DND-41 (cell line): ENCODE data around the gene AUTS2.
A peak's percentile ranks its signal among the peaks of the same experiment; 100 is the strongest.

ENCODE experiments used
- ATAC-seq: fragments of 200-7000 bp; cut with Tn5 transposase; 3 replicates; pipeline ENCODE4 v1.9.1; 2021; ENCODE audit warnings: low read depth; ENCODE audit not compliant: insufficient read depth
- DNase-seq: peaks from one replicate; pipeline ENCODE4 v3.0.0-alpha.2; 2020
- H2AFZ ChIP-seq: 2 replicates; pipeline ENCODE4 v1.6.0; 2012; ENCODE audit warnings: low read depth, low read length
- H3K27ac ChIP-seq: 2 replicates; pipeline ENCODE4 v1.5.1; 2012; ENCODE audit warnings: low read length, inconsistent platforms
- H3K27me3 ChIP-seq: fragments of 200-600 bp; sonication (generic); 2 replicates; pipeline ENCODE4 v1.6.0; 2012; ENCODE audit warnings: low read length, mild to moderate bottlenecking, inconsistent platforms; ENCODE audit not compliant: insufficient read depth, poor library complexity
- H3K36me3 ChIP-seq: 2 replicates; pipeline ENCODE4 v1.5.1; 2012; ENCODE audit warnings: low read length, inconsistent platforms; ENCODE audit not compliant: insufficient read depth
- H3K4me1 ChIP-seq: 2 replicates; pipeline ENCODE4 v1.5.1; 2012; ENCODE audit warnings: mild to moderate bottlenecking, low read length; ENCODE audit not compliant: insufficient read depth
- H3K4me2 ChIP-seq: 2 replicates; pipeline ENCODE4 v1.6.0; 2012; ENCODE audit warnings: mild to moderate bottlenecking, moderate library complexity, low read length, inconsistent platforms; ENCODE audit not compliant: insufficient read depth
- H3K4me3 ChIP-seq, 2 experiments: fragments of 200-600 bp in 1 of 2; shearing (Covaris generic) in 1 of 2; 2 replicates each; pipeline ENCODE4 v1.5.1; 2012 to 2016; ENCODE audit warnings: inconsistent platforms in 2 of 2, low read length in 2 of 2, mild to moderate bottlenecking in 2 of 2, low read depth in 1 of 2, moderate library complexity in 1 of 2
- H3K79me2 ChIP-seq: 2 replicates; pipeline ENCODE4 v1.6.0; 2012; ENCODE audit warnings: low read length, inconsistent platforms; ENCODE audit not compliant: insufficient read depth
- H3K9ac ChIP-seq: 2 replicates; pipeline ENCODE4 v1.6.0; 2012; ENCODE audit warnings: low read depth, mild to moderate bottlenecking, inconsistent platforms, low read length, moderate library complexity
- H3K9me3 ChIP-seq: 2 replicates; pipeline ENCODE4 v1.5.1; 2012; ENCODE audit warnings: low read length, moderate library complexity, mild to moderate bottlenecking, inconsistent platforms; ENCODE audit not compliant: insufficient read depth, severe bottlenecking
- H4K20me1 ChIP-seq: 2 replicates; pipeline ENCODE4 v1.6.0; 2012; ENCODE audit warnings: low read length; ENCODE audit not compliant: insufficient read depth
- EZH2 ChIP-seq: IDR thresholded peaks from 3 replicates; pipeline ENCODE4 v1.6.1; 2012; ENCODE audit warnings: borderline replicate concordance, low read depth, mild to moderate bottlenecking, moderate library complexity, low read length, inconsistent platforms; ENCODE audit not compliant: severe bottlenecking
- TF ChIP-seq, protein P1 (sequence below): IDR thresholded peaks from 2 replicates; pipeline ENCODE4 v1.5.1; 2012; ENCODE audit warnings: borderline replicate concordance, low read length, moderate library complexity, mild to moderate bottlenecking; ENCODE audit not compliant: poor library complexity, severe bottlenecking; ENCODE audit errors: extremely low read depth

Gene AUTS2

DNA sequence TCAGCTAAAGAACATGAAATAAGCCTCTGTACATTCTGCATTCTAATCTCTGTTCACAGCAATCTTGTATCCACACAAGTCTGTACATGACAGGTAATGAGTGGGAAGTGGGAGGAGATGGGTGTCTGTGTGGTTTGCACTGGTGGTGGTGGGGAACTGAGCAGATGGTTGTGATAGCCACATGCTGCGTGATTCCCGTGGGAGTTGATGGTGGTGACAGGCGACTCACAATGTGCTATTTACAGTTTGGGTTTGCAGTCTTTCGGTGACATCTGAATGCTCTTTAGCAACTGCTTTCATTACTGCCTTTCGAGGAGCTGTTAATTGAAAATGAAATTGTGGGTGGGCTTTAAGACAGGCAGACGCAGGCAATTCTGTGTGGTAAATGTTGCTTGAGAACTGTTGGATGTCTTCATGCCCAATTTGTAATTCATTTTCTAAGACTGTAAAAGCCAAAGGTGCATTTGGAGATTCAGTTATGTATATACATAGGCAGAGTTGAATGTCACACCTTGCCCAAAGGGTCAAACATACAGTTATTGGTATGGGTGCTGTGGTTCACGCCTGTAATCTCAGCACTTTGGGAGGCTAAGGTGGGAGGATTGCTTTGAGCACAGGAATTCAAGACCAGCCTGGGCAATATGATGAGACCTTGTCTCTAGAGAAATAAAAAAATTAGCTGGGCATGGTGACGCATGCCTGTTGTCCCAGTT lies 308.2 kb downstream of the AUTS2 start:
- Histone ChIP-seq H4K20me1 (no peaks in the 10 kb centered on the region), H3K27ac (peak overlapping the region; percentile 82), H3K27me3 (no peaks in the 10 kb centered on the region), H3K4me2 (peak overlapping the region; percentile 57), H3K79me2 (peaks cover 27% of the 10 kb centered on the region), H3K4me3 (peak overlapping the region in 1 of 2 experiments; percentile 31; a peak in 2 of 4 replicates), H3K4me1 (peaks cover 73% of the 10 kb centered on the region), H3K9me3 (peaks cover 15% of the 10 kb centered on the region), H3K9ac (peak overlapping the region; percentile 39), H3K36me3 (peaks cover 12% of the 10 kb centered on the region), H2AFZ (no peak overlapping the region)
- TF ChIP-seq, protein P1, sequence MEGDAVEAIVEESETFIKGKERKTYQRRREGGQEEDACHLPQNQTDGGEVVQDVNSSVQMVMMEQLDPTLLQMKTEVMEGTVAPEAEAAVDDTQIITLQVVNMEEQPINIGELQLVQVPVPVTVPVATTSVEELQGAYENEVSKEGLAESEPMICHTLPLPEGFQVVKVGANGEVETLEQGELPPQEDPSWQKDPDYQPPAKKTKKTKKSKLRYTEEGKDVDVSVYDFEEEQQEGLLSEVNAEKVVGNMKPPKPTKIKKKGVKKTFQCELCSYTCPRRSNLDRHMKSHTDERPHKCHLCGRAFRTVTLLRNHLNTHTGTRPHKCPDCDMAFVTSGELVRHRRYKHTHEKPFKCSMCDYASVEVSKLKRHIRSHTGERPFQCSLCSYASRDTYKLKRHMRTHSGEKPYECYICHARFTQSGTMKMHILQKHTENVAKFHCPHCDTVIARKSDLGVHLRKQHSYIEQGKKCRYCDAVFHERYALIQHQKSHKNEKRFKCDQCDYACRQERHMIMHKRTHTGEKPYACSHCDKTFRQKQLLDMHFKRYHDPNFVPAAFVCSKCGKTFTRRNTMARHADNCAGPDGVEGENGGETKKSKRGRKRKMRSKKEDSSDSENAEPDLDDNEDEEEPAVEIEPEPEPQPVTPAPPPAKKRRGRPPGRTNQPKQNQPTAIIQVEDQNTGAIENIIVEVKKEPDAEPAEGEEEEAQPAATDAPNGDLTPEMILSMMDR: no peak
- TF ChIP-seq EZH2: no peak
- ATAC-seq: peak; percentile 80
- DNase-seq: peak; percentile 82

DNA sequence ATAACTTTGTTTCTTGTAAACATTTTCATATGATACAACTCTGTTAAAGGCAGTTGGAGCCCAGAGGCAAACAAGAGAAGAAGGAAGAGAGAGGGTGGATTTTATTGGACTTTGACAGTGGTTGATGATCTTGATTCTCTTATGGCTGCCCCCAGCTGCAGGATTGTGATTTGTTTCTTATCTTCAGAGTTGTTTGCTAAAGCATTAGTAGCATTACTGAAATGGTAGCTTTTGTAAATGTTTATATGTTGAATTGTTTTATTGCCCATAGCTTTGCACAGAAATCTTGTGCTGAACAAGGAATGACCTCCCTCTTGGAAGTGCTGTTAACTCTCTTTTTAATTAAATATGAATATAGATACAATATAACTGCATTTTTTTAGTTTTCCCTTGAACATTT lies 309.4 kb downstream of the AUTS2 start:
- no peak for ATAC-seq
- TF ChIP-seq EZH2: no peak
- TF ChIP-seq, protein P1: no peak
- Histone ChIP-seq H3K4me1 (peaks cover 63% of the 10 kb centered on the region), H3K27me3 (no peaks in the 10 kb centered on the region), H3K27ac (peak overlapping the region; percentile 82), H3K9me3 (peaks cover 23% of the 10 kb centered on the region), H3K4me2 (peak overlapping the region; percentile 57), H3K4me3 (peak overlapping the region in 1 of 2 experiments; percentile 7; a peak in 1 of 4 replicates), H3K36me3 (peaks cover 18% of the 10 kb centered on the region), H4K20me1 (no peaks in the 10 kb centered on the region), H3K9ac (no peak overlapping the region; the same call in 1 of the 2 replicates), H2AFZ (no peak overlapping the region), H3K79me2 (peaks cover 32% of the 10 kb centered on the region)
- DNase-seq: no peak

DNA sequence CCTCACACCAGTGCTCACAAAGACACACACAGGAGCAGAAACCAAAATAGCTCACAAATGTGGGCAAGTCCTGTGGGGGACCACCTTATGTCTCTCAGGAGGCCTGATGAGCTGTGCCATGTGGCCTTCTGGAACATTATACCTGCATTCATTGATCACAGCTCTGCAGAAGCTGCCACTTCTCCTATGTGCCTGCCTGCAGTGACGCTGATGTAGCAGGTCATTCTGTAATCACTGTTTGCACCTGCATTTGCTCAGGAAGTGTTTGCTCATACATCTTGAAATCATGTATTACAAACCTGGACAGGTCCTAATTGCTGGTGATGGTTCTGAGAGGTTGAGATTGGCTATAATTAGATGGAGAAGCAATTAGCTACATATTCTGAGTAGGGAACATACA lies 310.2 kb downstream of the AUTS2 start:
- H3K9ac ChIP-seq: no peak overlapping the region
- H3K4me1 ChIP-seq: peaks cover 56% of the 10 kb centered on the region
- H3K27me3 ChIP-seq: no peaks in the 10 kb centered on the region
- DNase-seq (no peak), ATAC-seq (no peak)
- TF ChIP-seq EZH2: no peak
- TF ChIP-seq, protein P1: no peak
- H3K9me3 ChIP-seq: peaks cover 23% of the 10 kb centered on the region
- peaks cover 32% of the 10 kb centered on the region for H3K79me2 ChIP-seq
- no peak overlapping the region for H2AFZ ChIP-seq
- H4K20me1 ChIP-seq: no peaks in the 10 kb centered on the region
- 0 out of 2 replicates have a peak overlapping the region, but pooled peaks have one; percentile 0 for H3K4me2 ChIP-seq
- no peak overlapping the region for H3K4me3 ChIP-seq
- peaks cover 18% of the 10 kb centered on the region for H3K36me3 ChIP-seq
- H3K27ac ChIP-seq: peak overlapping the region; percentile 53
